BLaER1 (cell line): ENCODE measurements around the gene FGD3.

Source experiments
- H3K27ac ChIP-seq: shearing (Covaris generic); formaldehyde crosslinking; 2 replicates; pipeline ENCODE4 v1.8.1; 2022
- H3K27me3 ChIP-seq: shearing (Covaris generic); formaldehyde crosslinking; 2 replicates; pipeline ENCODE4 v1.8.1; 2022
- H3K36me3 ChIP-seq: shearing (Covaris generic); formaldehyde crosslinking; 2 replicates; pipeline ENCODE4 v1.8.1; 2022
- H3K4me1 ChIP-seq: shearing (Covaris generic); formaldehyde crosslinking; 2 replicates; pipeline ENCODE4 v1.8.1; 2022
- H3K4me2 ChIP-seq: shearing (Covaris generic); formaldehyde crosslinking; 2 replicates; pipeline ENCODE4 v1.8.1; 2022
- H3K4me3 ChIP-seq: shearing (Covaris generic); formaldehyde crosslinking; 2 replicates; pipeline ENCODE4 v1.8.1; 2022
- H3K9ac ChIP-seq: shearing (Covaris generic); formaldehyde crosslinking; 2 replicates; pipeline ENCODE4 v1.8.1; 2022
- H3K9me3 ChIP-seq: shearing (Covaris generic); formaldehyde crosslinking; 2 replicates; pipeline ENCODE4 v1.8.1; 2022
- H4K20me1 ChIP-seq: shearing (Covaris generic); formaldehyde crosslinking; 2 replicates; pipeline ENCODE4 v1.8.1; 2022
- Cebpa-rat ChIP-seq: shearing (Covaris generic); IDR thresholded peaks from 2 replicates; pipeline ENCODE4 v1.8.1; 2022

The FGD3 gene

GRCh38 chr9:93061260-93061751, 114.0 kb downstream of the FGD3 start:
- H3K4me3 ChIP-seq, result peak overlapping the region; percentile 74
- no peaks in the 10 kb centered on the region for H3K9me3 ChIP-seq
- no peak for TF ChIP-seq Cebpa-rat
- no peaks in the 10 kb centered on the region for H4K20me1 ChIP-seq
- H3K27ac ChIP-seq, result peak overlapping the region; percentile 83
- 0 out of 2 replicates have a peak, but pooled peaks cover 5% of the 10 kb centered on the region for H3K36me3 ChIP-seq
- H3K4me1 ChIP-seq, result peaks cover 91% of the 10 kb centered on the region
- H3K9ac ChIP-seq, result peak overlapping the region; percentile 79
- no peaks in the 10 kb centered on the region for H3K27me3 ChIP-seq
- peak overlapping the region; percentile 99 for H3K4me2 ChIP-seq

DNA sequence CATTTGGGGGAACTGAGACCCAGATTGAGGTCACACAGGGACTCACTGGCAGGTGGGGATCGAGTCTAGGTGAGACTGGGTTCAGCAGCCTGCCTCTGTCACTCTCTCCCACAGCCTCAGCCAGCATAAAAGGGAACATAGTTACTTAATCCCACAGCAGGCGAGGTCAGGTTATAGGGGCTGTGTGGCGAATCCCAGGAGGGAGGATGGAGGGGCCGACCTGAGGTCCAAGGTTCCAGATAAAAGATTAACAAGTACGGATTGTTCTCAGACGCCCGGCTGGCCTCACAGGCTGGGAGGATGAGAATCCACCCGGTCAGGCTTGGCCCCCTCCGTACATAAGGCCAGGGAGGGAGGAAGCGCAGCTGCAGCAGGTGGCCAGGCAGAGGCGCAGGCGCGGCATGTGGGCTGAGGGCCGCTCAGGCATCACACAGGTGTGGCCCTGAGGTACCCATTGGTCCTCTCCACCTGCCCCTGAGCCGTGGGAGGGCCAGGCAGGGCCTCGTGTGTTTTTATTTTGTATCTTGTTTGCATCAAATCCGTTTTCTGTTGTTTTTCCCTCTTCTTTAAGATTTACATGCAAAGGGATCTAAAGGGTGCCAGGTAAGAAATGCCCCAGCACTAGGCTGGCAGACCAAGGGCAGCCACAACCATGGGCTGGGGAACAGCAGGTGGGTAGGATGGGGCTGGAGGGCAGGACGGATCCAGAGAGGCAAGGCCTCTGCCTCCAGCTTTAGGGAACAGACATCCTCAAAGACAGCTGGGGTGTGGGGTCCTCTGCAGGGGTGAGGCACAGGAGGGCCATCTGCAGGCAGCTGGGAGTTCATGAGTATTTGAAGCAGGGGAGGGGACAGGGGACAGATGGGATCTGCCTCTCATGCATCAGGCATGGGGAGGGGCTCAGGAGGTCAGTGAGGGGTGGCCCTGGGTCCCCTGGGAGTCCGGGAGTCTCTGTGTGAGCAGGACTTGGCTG, 114.8 kb downstream of the FGD3 start:
- H3K4me3 ChIP-seq, result peak overlapping the region; percentile 39
- no peaks in the 10 kb centered on the region for H3K27me3 ChIP-seq
- H3K4me1 ChIP-seq, result peaks cover 89% of the 10 kb centered on the region
- no peaks in the 10 kb centered on the region for H3K9me3 ChIP-seq
- H3K4me2 ChIP-seq, result peak overlapping the region; percentile 99
- H4K20me1 ChIP-seq, result no peaks in the 10 kb centered on the region
- peak overlapping the region; percentile 59 for H3K9ac ChIP-seq
- H3K36me3 ChIP-seq, result 0 out of 2 replicates have a peak, but pooled peaks cover 5% of the 10 kb centered on the region
- peak overlapping the region; percentile 83 for H3K27ac ChIP-seq
- TF ChIP-seq Cebpa-rat, result no peak

GRCh38 chr9:93064392-93065134, 117.2 kb downstream of the FGD3 start:
- H3K4me2 ChIP-seq, result peak overlapping the region; percentile 99
- no peaks in the 10 kb centered on the region for H4K20me1 ChIP-seq
- H3K27ac ChIP-seq, result peak overlapping the region; percentile 83
- no peaks in the 10 kb centered on the region for H3K27me3 ChIP-seq
- peaks cover 22% of the 10 kb centered on the region for H3K36me3 ChIP-seq
- H3K9me3 ChIP-seq, result no peaks in the 10 kb centered on the region
- TF ChIP-seq Cebpa-rat, result no peak
- peaks cover 81% of the 10 kb centered on the region for H3K4me1 ChIP-seq
- H3K9ac ChIP-seq, result peak overlapping the region; percentile 66
- peak overlapping the region; percentile 18 for H3K4me3 ChIP-seq

GRCh38 chr9:93065135-93065720, 117.9 kb downstream of the FGD3 start:
- peak overlapping the region; percentile 66 for H3K9ac ChIP-seq
- H4K20me1 ChIP-seq, result no peaks in the 10 kb centered on the region
- peak overlapping the region; percentile 18 for H3K4me3 ChIP-seq
- no peaks in the 10 kb centered on the region for H3K9me3 ChIP-seq
- TF ChIP-seq Cebpa-rat, result no peak
- H3K36me3 ChIP-seq, result peaks cover 29% of the 10 kb centered on the region
- H3K4me2 ChIP-seq, result peak overlapping the region; percentile 99
- H3K27ac ChIP-seq, result peak overlapping the region; percentile 83
- H3K27me3 ChIP-seq, result no peaks in the 10 kb centered on the region
- H3K4me1 ChIP-seq, result peaks cover 75% of the 10 kb centered on the region

DNA sequence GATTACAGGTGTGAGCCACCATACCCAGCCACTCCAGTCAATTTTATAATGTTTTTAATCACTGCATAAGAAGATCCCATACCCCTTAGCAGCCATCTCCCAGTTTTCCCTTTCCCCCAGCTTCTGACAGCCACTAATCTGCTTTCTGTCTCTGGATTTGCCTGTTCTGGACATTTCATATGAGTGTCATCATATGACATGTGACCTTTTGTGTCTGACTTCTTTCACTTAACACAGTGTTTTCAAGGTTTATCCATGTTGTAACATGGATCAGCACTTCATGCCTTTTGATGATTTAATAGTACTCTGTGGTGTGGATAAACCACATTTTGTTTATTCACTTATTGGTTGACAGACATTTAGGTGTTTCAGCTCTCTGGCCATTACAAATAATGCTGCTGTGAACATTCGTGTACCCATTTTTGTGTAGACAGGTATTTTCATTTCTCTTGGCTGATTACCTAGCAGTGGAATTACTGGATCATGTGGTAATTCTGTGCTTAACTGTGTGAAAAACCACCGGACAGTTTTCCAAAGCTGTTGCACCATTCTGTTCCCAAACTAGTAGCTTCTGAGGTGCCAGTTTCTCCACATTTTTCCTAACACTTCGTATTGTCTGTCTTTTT, 119.8 kb downstream of the FGD3 start:
- H3K4me1 ChIP-seq, result peaks cover 62% of the 10 kb centered on the region
- no peak for TF ChIP-seq Cebpa-rat
- H3K36me3 ChIP-seq, result peaks cover 45% of the 10 kb centered on the region
- H3K9me3 ChIP-seq, result no peaks in the 10 kb centered on the region
- H3K27ac ChIP-seq, result no peak overlapping the region
- no peak overlapping the region; the same call in 1 of the 2 replicates for H3K4me2 ChIP-seq
- H3K27me3 ChIP-seq, result no peaks in the 10 kb centered on the region
- H4K20me1 ChIP-seq, result peaks cover 1% of the 10 kb centered on the region; the same call in 1 of the 2 replicates
- H3K4me3 ChIP-seq, result no peak overlapping the region
- no peak overlapping the region for H3K9ac ChIP-seq

- TF ChIP-seq Cebpa-rat, result no peak
- H3K9ac ChIP-seq, result no peak overlapping the region
Observed at GRCh38 chr9:93068956-93069355, 121.6 kb downstream of the FGD3 start.

DNA sequence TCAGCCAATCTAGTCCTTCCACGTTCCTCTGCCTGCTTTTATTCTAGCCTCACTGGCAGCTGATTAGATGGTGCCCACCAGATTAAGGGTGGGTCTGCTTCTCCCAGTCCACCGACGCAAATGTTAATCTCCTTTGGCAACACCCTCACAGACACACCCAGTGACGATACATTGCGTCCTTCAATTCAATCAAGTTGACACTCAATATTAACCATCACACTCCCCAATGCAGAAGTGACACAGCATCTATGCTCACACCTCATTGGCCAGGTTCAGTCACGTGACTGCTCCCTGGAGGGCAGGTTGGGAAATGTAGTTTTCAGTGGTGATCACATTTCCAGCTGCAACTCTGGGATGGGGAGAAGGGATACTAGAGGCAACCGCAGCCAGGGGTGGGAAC, 124.1 kb downstream of the FGD3 start:
- Histone ChIP-seq H3K36me3 (peaks cover 55% of the 10 kb centered on the region), H3K4me1 (peaks cover 41% of the 10 kb centered on the region), H3K27me3 (no peaks in the 10 kb centered on the region), H3K9me3 (no peaks in the 10 kb centered on the region), H3K4me2 (peak overlapping the region; percentile 90), H3K4me3 (no peak overlapping the region), H3K9ac (no peak overlapping the region), H4K20me1 (peaks cover 4% of the 10 kb centered on the region; the same call in 1 of the 2 replicates), H3K27ac (no peak overlapping the region)
- TF ChIP-seq Cebpa-rat, result no peak

More at GRCh38 chr9:93068956-93069355, 121.6 kb downstream of the FGD3 start:
- Histone ChIP-seq H3K36me3 (peaks cover 46% of the 10 kb centered on the region), H3K4me2 (no peak overlapping the region), H3K4me1 (peaks cover 62% of the 10 kb centered on the region), H3K4me3 (no peak overlapping the region), H3K9me3 (no peaks in the 10 kb centered on the region), H4K20me1 (peaks cover 4% of the 10 kb centered on the region; the same call in 1 of the 2 replicates), H3K27me3 (no peaks in the 10 kb centered on the region), H3K27ac (no peak overlapping the region)

- H4K20me1 ChIP-seq, result peaks cover 4% of the 10 kb centered on the region; the same call in 1 of the 2 replicates
- H3K27me3 ChIP-seq, result no peaks in the 10 kb centered on the region
- H3K9me3 ChIP-seq, result no peaks in the 10 kb centered on the region
- peak overlapping the region; percentile 90 for H3K4me2 ChIP-seq
- H3K4me1 ChIP-seq, result peaks cover 35% of the 10 kb centered on the region
- peak overlapping the region; percentile 75 for H3K27ac ChIP-seq
- H3K4me3 ChIP-seq, result peak overlapping the region; percentile 26; the same call in 1 of the 2 replicates
- H3K36me3 ChIP-seq, result peaks cover 62% of the 10 kb centered on the region
- no peak for TF ChIP-seq Cebpa-rat
- peak overlapping the region; percentile 28; the same call in 1 of the 2 replicates for H3K9ac ChIP-seq
Observed at GRCh38 chr9:93072383-93072795, 125.1 kb downstream of the FGD3 start.
